ENCODE results near the gene ULK4. TPM values are rescaled to one million over a fixed set of nuclear protein-coding genes. Genes with fewer than 3 reads are reported as not detected.

ULK4 gene
- total and polyA plus RNA-seq, 2 experiments from 2014 or later = 1.8 to 3.7 TPM

GRCh38 chr3:41912280-41912679 lies 49.6 kb downstream of the ULK4 start:
- Histone ChIP-seq H3K36me3 (no peaks in the 10 kb centered on the region), H3K27ac (no peak overlapping the region), H3K27me3 (no peaks in the 10 kb centered on the region), H3K4me1 (ENCODE audit: low read depth) (no peaks in the 10 kb centered on the region), H3K4me3 (no peak overlapping the region), H3K9me3 (ENCODE audit: low read depth) (no peaks in the 10 kb centered on the region)
- TF ChIP-seq CTCF (IDR thresholded peaks at IDR 0.05; ENCODE audit: low read depth, low read length) = no peak
- no peak for DNase-seq (ENCODE audit: low read depth in 1 of 2, low spot score in 1 of 2)

- peak in 1 of 2 donors; percentile 6 for DNase-seq (ENCODE audit: low read depth in 1 of 2, low spot score in 1 of 2)
- Histone ChIP-seq H3K27me3 (no peaks in the 10 kb centered on the region), H3K4me1 (ENCODE audit: low read depth) (no peaks in the 10 kb centered on the region), H3K27ac (no peak overlapping the region), H3K36me3 (no peaks in the 10 kb centered on the region), H3K9me3 (ENCODE audit: low read depth) (no peaks in the 10 kb centered on the region), H3K4me3 (no peak overlapping the region)
- TF ChIP-seq CTCF (IDR thresholded peaks at IDR 0.05; ENCODE audit: low read depth, low read length) = no peak
Measured at GRCh38 chr3:41907330-41908073, 54.4 kb downstream of the ULK4 start.

GRCh38 chr3:41900265-41900664 lies 61.6 kb downstream of the ULK4 start:
- peaks cover 14% of the 10 kb centered on the region for H3K4me1 ChIP-seq (ENCODE audit: low read depth)
- no peak for TF ChIP-seq CTCF (IDR thresholded peaks at IDR 0.05; ENCODE audit: low read depth, low read length)
- peak; percentile 15 to 71 for DNase-seq (ENCODE audit: low read depth in 1 of 2, low spot score in 1 of 2)
- H3K27me3 ChIP-seq = no peaks in the 10 kb centered on the region
- peak overlapping the region; percentile 85 for H3K27ac ChIP-seq
- H3K36me3 ChIP-seq = no peaks in the 10 kb centered on the region
- H3K9me3 ChIP-seq (ENCODE audit: low read depth) = no peaks in the 10 kb centered on the region
- H3K4me3 ChIP-seq = no peak overlapping the region

- no peak for TF ChIP-seq CTCF (IDR thresholded peaks at IDR 0.05; ENCODE audit: low read depth, low read length)
- H3K4me3 ChIP-seq = no peak overlapping the region
- H3K4me1 ChIP-seq (ENCODE audit: low read depth) = peaks cover 14% of the 10 kb centered on the region
- no peaks in the 10 kb centered on the region for H3K36me3 ChIP-seq
- no peaks in the 10 kb centered on the region for H3K27me3 ChIP-seq
- DNase-seq (ENCODE audit: low read depth in 1 of 2, low spot score in 1 of 2) = no peak
- H3K27ac ChIP-seq = no peak overlapping the region
- no peaks in the 10 kb centered on the region for H3K9me3 ChIP-seq (ENCODE audit: low read depth)
Measured at GRCh38 chr3:41898631-41899030, 63.3 kb downstream of the ULK4 start.

GRCh38 chr3:41893977-41894376 lies 67.9 kb downstream of the ULK4 start:
- H3K27ac ChIP-seq = no peak overlapping the region
- TF ChIP-seq CTCF (IDR thresholded peaks at IDR 0.05; ENCODE audit: low read depth, low read length) = peak; percentile 45
- no peaks in the 10 kb centered on the region for H3K27me3 ChIP-seq
- H3K4me1 ChIP-seq (ENCODE audit: low read depth) = no peaks in the 10 kb centered on the region
- H3K4me3 ChIP-seq = no peak overlapping the region
- H3K36me3 ChIP-seq = no peaks in the 10 kb centered on the region
- peak; percentile 50 to 76 for DNase-seq (ENCODE audit: low read depth in 1 of 2, low spot score in 1 of 2)
- no peaks in the 10 kb centered on the region for H3K9me3 ChIP-seq (ENCODE audit: low read depth)

All from cardiac muscle cell (in vitro differentiated cells and primary cell).